ENCODE data around the gene INTS13.
"Not testable (repeated sequence)": the region's sequence is repeated elsewhere in the genome, so short reads cannot be mapped to it uniquely, and the experiment has no call there.

- not testable (repeated sequence) for TF ChIP-seq CTCF, POLR2A (IDR thresholded peaks at IDR 0.05)
Observed at GRCh38 chr12:26862787-26863186, 75.0 kb downstream of the INTS13 start.
